Measurements from ENCODE around the gene SLC35E4.

DNA sequence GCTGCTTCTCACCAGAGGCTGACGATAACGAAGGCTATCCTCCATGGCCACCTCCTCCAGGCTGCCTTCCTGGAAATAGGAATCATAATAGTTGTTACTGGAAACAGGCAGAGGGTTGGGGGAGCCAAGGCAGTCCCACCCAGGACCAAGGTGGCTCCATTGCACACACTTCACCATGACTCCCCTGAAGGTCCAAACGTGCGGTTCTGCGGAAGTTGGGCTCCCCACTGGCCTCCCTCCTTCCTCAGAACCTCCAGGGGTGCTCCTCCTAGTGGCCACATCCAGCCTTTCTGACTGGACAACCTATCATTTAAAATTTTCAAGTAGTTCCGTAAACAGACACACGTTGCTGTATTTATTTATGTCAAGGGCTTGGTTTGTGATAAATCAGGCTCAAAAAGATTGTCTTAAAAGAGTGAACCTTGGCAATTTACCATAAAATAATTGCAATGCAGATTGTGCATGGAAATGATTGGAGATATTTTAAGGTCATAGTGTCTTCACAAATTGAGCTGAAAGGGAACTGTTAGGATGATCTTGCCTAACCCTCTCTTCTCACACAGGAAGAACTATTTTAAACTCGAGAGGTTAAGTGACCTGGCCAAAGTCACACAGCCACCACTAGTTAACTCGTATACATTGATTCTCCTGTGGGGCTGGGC is 30.0 kb upstream of the SLC35E4 start:
- TF ChIP-seq POLR2A (IDR thresholded peaks at IDR 0.05), result no peak
- TF ChIP-seq, protein P1, sequence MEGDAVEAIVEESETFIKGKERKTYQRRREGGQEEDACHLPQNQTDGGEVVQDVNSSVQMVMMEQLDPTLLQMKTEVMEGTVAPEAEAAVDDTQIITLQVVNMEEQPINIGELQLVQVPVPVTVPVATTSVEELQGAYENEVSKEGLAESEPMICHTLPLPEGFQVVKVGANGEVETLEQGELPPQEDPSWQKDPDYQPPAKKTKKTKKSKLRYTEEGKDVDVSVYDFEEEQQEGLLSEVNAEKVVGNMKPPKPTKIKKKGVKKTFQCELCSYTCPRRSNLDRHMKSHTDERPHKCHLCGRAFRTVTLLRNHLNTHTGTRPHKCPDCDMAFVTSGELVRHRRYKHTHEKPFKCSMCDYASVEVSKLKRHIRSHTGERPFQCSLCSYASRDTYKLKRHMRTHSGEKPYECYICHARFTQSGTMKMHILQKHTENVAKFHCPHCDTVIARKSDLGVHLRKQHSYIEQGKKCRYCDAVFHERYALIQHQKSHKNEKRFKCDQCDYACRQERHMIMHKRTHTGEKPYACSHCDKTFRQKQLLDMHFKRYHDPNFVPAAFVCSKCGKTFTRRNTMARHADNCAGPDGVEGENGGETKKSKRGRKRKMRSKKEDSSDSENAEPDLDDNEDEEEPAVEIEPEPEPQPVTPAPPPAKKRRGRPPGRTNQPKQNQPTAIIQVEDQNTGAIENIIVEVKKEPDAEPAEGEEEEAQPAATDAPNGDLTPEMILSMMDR (IDR thresholded peaks at IDR 0.05), result peak; percentile 61 to 76 (median 74)

All from right lobe of liver (tissue), 4 donors.